HG02610 (cell line): ENCODE data around the gene PLEKHA7.

Experiments
- ATAC-seq: cut with Tn5 transposase; IDR thresholded peaks from one replicate; pipeline ENCODE4 v1.9.1; 2021; ENCODE audit warnings: mild to moderate bottlenecking, moderate library complexity; ENCODE audit not compliant: unreplicated experiment

PLEKHA7 gene

GRCh38 chr11:16777613-16777975 is 236.6 kb downstream of the PLEKHA7 start:
- no peak for ATAC-seq

- no peak for ATAC-seq
These were observed 237.3 kb downstream of the PLEKHA7 start for GRCh38 chr11:16776711-16777612.

DNA sequence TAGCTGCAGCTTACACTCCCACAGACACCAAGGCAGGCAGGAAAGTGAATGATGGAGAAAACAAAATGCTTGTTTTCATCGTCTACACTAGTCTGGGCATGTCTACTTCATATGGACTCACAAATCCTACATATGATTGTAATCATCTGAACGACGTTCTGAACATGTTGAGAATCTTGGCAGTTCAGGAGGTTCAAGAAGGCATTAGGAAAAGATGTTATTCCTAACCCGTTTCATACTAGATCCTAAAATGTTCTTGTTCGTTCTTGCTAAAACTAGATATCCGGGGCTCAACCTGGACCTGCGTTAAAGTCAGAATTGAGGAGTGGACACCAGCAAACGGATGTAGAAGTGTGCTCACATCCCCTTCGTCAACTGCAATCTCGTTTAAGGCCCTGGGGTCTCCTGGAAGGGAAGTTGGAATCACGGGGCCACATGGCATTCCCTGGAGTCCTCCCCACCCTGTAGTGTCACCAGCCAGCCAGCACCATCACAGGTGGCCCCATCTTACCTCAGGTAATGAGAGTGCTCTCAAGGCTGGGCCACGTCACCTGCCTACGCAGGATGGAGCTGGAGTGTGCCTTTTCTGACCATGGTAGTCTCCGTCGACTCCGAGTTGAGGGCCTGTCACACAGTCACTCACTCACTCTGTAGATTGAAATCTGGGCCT is 238.5 kb downstream of the PLEKHA7 start:
- ATAC-seq, result no peak

GRCh38 chr11:16774936-16775613 is 239.1 kb downstream of the PLEKHA7 start:
- no peak for ATAC-seq

- no peak for ATAC-seq
These were observed 240.0 kb downstream of the PLEKHA7 start for GRCh38 chr11:16773981-16774935.

DNA sequence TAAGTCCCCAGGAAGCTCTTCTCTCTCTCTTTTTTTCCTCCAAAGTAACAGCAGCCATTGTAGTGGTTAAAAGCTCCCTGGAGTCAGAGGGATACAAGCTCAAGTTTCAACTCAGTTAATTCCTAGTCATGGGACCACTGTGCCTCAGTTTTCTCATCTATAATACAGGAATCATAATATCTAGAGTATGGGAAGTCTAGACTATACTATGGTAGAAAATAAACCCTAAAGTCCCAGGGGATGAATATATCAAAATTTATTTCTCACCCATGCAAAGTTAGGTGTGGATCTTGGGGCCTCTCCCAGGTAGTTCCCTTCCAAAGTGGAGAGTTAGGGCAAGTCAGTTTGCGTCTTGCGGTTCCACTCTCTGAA is 242.1 kb downstream of the PLEKHA7 start:
- ATAC-seq, result no peak

DNA sequence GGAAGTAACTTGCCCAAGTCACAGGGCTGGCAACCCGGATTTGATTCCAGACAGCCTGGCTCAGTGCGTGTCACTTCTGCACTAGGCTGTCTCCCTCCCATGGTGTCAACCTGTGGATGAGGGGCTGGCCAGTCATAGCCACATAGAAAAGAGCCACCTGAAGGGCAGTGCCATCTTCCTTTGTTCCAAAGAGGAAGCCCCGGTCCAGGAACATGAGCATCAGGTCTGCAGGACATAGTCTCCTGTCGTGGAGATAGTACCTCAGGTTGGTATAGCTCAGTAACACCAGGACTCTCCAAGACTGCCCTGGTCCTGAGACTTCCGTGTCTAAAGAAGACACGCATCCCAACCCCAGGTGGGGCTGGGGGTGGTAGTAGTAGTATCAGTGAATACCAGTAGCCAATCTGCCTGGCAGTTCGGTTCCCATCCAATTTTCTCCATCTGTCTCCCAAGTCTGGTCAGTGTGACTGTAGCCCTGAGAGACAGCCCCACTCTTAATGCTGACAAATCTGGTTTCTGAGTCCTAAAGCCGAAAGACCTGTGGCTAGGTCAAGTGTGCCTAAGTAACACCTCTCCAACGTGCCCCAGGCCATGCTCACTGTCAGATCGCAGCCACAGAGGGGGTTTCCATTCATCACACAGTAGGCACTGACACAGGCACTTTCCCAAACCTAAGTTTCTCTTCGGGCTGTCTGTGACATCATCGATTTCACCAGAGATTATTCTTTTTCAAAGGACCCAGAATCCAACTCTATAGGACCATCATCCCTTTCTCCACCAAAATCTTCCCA is 242.7 kb downstream of the PLEKHA7 start:
- no peak for ATAC-seq

- no peak for ATAC-seq
These were observed 244.2 kb downstream of the PLEKHA7 start for GRCh38 chr11:16770016-16770415.

DNA sequence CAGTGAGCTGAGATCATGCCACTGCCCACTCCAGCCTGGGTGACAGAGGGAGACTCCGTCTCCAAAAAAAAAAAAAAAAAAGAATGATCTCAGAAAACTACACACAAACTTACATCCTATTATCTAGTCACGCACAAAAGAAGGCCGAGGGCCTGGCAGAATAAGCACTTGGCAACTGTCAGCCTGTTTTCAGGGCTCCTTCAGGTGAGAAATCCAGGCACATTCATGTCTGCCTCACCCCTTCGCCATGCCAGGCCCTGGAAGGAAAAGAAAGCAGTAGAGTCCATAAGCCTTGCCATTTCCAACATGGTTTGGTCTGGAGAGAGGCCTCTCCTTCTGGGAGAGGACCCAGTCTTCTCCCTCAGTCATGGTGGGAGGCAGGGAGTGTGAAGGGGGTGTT is 244.8 kb downstream of the PLEKHA7 start:
- no peak for ATAC-seq

DNA sequence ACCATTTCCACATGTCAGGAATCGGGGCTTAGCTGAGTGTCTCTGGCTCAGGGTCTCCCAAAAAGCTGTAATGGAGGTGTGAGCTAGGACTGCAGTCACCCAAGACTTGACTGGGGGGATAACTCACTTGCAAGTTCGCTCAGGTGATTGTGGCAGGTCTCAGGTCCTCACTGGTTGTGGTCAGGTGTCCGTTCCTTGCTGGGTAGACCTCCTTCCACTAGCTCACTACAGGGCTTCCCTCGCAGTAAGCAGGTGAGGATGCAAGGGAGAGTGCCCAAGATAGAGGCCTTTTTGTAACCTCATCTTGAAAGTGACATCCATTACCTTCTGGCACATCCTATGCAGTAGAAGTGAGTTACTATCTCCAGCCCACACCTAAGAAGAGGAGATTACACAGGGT is 246.3 kb downstream of the PLEKHA7 start:
- ATAC-seq, result no peak

DNA sequence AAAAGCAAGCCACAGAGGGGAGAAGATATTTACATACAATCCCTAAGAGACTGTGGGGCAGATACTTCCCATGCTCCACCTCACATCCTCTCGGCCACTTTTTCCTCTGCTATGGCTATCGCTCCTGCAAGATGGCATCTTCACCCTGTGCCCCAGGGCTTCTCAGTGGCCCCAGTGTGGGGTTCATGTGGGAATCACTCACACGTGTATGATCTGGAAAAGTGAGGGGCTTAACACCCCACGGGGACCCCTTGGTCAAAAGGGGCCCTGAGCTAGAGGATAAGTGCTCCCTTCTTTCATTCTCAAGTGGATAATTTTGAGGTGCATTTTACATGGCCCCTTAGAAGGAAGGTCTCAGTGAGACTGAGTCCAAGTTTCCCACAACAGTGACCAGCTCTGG is 247.1 kb downstream of the PLEKHA7 start:
- no peak for ATAC-seq

- ATAC-seq, result no peak
These were observed 249.3 kb downstream of the PLEKHA7 start for GRCh38 chr11:16764888-16765287.

- ATAC-seq, result no peak
These were observed 250.5 kb downstream of the PLEKHA7 start for GRCh38 chr11:16763746-16764145.

- no peak for ATAC-seq
These were observed 254.2 kb downstream of the PLEKHA7 start for GRCh38 chr11:16759857-16760508.

DNA sequence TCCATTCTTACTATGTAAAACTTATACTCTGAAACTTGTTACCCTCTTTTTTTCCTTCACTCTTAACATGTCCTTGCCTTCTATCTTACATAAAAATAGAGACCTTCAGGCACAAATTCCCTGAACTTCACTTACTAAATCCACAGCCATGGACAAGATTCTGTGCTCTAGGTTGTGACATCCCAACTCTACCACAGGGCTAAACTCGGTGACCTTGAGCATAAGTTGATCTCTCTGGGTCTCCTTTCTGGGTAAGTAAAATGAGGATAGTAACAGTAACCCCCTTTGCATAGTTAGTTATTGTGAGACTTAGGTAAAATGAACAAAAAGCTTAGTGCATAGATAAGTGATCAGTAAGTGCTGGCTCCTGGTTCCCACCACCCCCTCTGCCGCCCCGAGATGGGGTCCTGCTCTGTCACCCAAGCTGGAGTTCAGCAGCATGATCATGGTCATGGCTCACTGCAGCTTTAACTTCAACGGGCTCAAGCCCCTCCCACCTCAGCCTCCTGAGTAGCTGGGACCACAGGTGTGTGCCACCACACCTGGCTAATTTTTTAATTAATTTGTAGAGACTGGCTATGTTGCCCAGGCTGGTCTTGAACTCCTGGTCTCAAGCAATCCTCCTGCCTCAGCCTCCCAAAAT is 255.7 kb downstream of the PLEKHA7 start:
- no peak for ATAC-seq

DNA sequence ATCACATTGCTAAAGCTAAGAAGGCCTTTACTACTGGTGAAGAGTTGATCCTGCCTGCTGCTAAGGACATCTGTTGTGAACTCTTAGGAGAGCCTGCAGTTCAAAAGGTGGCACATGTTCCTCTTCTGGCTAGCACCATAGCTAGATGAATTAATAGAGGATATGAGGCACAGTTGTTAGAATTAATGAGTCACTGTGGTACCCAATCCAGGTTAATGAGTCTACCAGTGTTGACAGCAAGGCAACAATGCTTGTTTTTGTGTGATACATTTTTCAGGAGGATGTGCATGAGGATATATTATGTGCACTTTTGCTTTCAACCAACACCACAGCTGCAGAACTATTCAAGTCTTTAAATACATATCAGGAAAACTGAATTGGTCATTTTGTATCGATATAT is 263.8 kb downstream of the PLEKHA7 start:
- no peak for ATAC-seq

DNA sequence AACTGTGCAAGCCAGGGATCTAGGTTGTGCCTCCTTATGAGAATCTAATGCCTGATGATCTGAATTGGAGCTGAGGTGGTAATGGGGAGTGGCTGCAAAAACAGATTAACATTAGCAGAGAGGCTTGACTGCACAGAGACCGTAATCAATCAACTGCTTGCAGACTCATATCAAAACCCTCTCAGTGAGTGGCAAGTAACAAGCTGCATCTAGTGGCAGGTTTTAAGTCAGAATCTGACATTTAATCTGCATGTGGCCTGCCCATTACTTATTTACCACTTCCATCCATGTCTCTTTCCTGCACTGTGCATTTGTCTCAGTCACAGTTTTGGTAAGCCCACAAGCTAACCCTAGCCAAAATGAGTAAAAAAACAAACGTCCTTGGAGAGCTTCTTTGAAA is 264.5 kb downstream of the PLEKHA7 start:
- ATAC-seq, result peak; percentile 85

DNA sequence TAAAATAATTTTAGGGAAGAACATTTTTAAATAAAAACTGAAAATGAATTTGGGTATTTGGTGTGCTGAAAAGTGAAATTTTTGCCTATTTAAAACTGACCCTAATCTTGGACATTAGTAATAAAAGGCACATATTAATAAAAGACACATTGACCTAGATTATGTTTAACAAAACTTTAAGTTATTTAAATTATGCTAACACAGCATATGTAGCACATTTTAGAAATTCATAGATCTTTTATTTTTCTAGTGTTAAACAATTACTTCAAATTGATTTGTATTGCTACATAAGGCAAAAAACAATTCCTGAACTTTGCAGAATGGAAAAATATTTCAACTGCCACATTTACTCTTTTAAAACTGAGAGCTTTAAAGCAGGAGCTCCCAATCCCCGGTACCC is 265.1 kb downstream of the PLEKHA7 start:
- no peak for ATAC-seq
